GM18526 (cell line): Measurements from ENCODE around the gene FAM13C.

ENCODE experiments used
- POLR2A ChIP-seq: IDR thresholded peaks from 3 replicates; pipeline ENCODE4 v1.6.1; 2011; ENCODE audit not compliant: insufficient read length; ENCODE audit errors: extremely low read depth

FAM13C gene

GRCh38 chr10:59374916-59375315, 12.6 kb upstream of the FAM13C start:
- TF ChIP-seq POLR2A, result no peak

- no peak for TF ChIP-seq POLR2A
Measured at GRCh38 chr10:59373071-59373470, 10.7 kb upstream of the FAM13C start.

GRCh38 chr10:59372543-59372942, 10.2 kb upstream of the FAM13C start:
- TF ChIP-seq POLR2A, result no peak

- no peak for TF ChIP-seq POLR2A
Measured at GRCh38 chr10:59366290-59366689, 3.9 kb upstream of the FAM13C start.

- no peak for TF ChIP-seq POLR2A
Measured at GRCh38 chr10:59363446-59363958, 1.2 kb upstream of the FAM13C start.

- TF ChIP-seq POLR2A, result no peak
Measured at GRCh38 chr10:59362959-59363381, 621 bp upstream of the FAM13C start.

GRCh38 chr10:59361663-59362143, 646 bp downstream of the FAM13C start:
- no peak for TF ChIP-seq POLR2A

GRCh38 chr10:59360605-59361405, 1.5 kb downstream of the FAM13C start:
- TF ChIP-seq POLR2A, result no peak

- no peak for TF ChIP-seq POLR2A
Measured at GRCh38 chr10:59358576-59358975, 3.8 kb downstream of the FAM13C start.

GRCh38 chr10:59354434-59354833, 7.9 kb downstream of the FAM13C start:
- no peak for TF ChIP-seq POLR2A

GRCh38 chr10:59350558-59350957, 11.8 kb downstream of the FAM13C start:
- TF ChIP-seq POLR2A, result no peak

- TF ChIP-seq POLR2A, result no peak
Measured at GRCh38 chr10:59346321-59346720, 16.0 kb downstream of the FAM13C start.

GRCh38 chr10:59342723-59343122, 19.6 kb downstream of the FAM13C start:
- no peak for TF ChIP-seq POLR2A

GRCh38 chr10:59342000-59342399, 20.3 kb downstream of the FAM13C start:
- no peak for TF ChIP-seq POLR2A

- no peak for TF ChIP-seq POLR2A
Measured at GRCh38 chr10:59340285-59340684, 22.1 kb downstream of the FAM13C start.

GRCh38 chr10:59339351-59339750, 23.0 kb downstream of the FAM13C start:
- no peak for TF ChIP-seq POLR2A
